ENCODE measurements around the gene GAB1.

GRCh38 chr4:143514901-143515300 is 178.2 kb downstream of the GAB1 start:
- TF ChIP-seq, protein P1, sequence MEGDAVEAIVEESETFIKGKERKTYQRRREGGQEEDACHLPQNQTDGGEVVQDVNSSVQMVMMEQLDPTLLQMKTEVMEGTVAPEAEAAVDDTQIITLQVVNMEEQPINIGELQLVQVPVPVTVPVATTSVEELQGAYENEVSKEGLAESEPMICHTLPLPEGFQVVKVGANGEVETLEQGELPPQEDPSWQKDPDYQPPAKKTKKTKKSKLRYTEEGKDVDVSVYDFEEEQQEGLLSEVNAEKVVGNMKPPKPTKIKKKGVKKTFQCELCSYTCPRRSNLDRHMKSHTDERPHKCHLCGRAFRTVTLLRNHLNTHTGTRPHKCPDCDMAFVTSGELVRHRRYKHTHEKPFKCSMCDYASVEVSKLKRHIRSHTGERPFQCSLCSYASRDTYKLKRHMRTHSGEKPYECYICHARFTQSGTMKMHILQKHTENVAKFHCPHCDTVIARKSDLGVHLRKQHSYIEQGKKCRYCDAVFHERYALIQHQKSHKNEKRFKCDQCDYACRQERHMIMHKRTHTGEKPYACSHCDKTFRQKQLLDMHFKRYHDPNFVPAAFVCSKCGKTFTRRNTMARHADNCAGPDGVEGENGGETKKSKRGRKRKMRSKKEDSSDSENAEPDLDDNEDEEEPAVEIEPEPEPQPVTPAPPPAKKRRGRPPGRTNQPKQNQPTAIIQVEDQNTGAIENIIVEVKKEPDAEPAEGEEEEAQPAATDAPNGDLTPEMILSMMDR (IDR thresholded peaks at IDR 0.05; ENCODE audit: low read depth, low read length): no peak
- TF ChIP-seq MAX (IDR thresholded peaks at IDR 0.05; ENCODE audit: low read depth, low read length) (no peak), POLR2A (IDR thresholded peaks at IDR 0.05; ENCODE audit: extremely low read depth, insufficient read length) (no peak), MYC (IDR thresholded peaks at IDR 0.05; ENCODE audit: low read depth, low read length) (no peak)
